Right cardiac atrium (tissue), 5 donors: ENCODE measurements around the gene AUNIP. TPM values are rescaled to one million over a fixed set of nuclear protein-coding genes. Genes with fewer than 3 reads are reported as not detected.
A peak's percentile ranks its signal among the peaks of the same experiment; 100 is the strongest.

Experiments
- ATAC-seq, 2 donors: fragments of 200-7000 bp; cut with Tn5 transposase; one replicate each; pipeline versions ENCODE4 v1.8.0 to v1.9.1; 2020; ENCODE audit warnings: moderate library complexity in 2 of 2, mild to moderate bottlenecking in 1 of 2
- DNase-seq, 3 donors: peaks; one replicate each; pipeline ENCODE4 v3.0.0-alpha.2; 2020
- H3K27ac ChIP-seq: one replicate; pipeline ENCODE4 v1.5.1; 2013; ENCODE audit warnings: mild to moderate bottlenecking, low read length, control low read depth, moderate library complexity
- H3K27me3 ChIP-seq: one replicate; pipeline ENCODE4 v1.6.1; 2013; ENCODE audit not compliant: control insufficient read depth, insufficient read depth
- H3K4me1 ChIP-seq: one replicate; pipeline ENCODE4 v1.6.1; 2013; ENCODE audit warnings: low read length; ENCODE audit not compliant: control insufficient read depth, insufficient read depth
- H3K4me3 ChIP-seq: one replicate; pipeline ENCODE4 v1.5.1; 2013; ENCODE audit warnings: low read length, control low read depth
- H3K9me3 ChIP-seq: one replicate; pipeline ENCODE4 v1.6.1; 2013; ENCODE audit warnings: low read length; ENCODE audit not compliant: control insufficient read depth
- WGBS: extraction: QIAGEN DNeasy Blood & Tissue Kit; methylation state at CpG from one replicate; pipeline ENCODE4 v1.1.7; 2013; 5-methylcytosine and 5-hydroxymethylcytosine counted together
- intact Hi-C, 4 donors: fragments of 100-400 bp; cut with DNase I; formaldehyde crosslinking; loops; one replicate each; pipeline versions ENCODE4 v1.11.0 to v1.14.0; 2022 to 2023
- polyA plus RNA-seq: library from polyadenylated mRNA; stranded (reverse); fragments of 200-250 nt; gene quantifications from one replicate; pipeline ENCODE4 v1.2.3, GENCODE V29; 2013
- total RNA-seq, 4 donors: library from RNA; stranded (reverse); fragmentation: NEBNext Ultra II Directional; extraction: Animal tissue kit (Norgen Biotek cat#: 25700); gene quantifications; one replicate each; pipeline ENCODE4 v1.2.1, GENCODE V29; 2021
- donor health status: healthy with polysubstance abuse.
- donor health status: DM: no; HTN: yes; CAD: no.
- donor health status: DM: no; HTN: no; CAD: no.
- donor health status: DM: no; HTN: yes; CAD: no; lungs with severe emphysema.
- donor health status: DM: yes; HTN: yes; CAD: no.

AUNIP gene
- total and polyA plus RNA-seq, 5 donors: 0.34 TPM; not detected in 4

DNA sequence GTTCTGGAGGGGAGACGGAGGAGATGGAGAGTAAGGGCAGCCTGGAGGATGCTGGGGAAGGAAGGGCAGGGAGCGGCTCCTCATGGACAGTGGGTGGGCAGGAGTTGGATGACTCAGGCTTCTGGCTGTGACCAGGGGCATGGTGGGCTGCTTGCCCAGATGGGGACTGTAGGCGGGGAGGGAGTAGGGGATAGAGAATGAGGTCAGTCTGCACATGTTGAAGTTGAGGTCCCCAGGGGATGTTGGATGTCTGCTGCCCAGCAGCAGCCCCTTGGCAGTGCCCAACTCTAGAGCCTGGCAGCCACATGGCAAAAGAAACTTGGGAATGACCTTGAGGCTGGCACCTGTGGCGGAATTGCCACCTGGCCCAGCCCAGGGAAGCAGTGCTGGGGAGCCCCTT, 52.8 kb downstream of the AUNIP start:
- WGBS: 55% methylated on average over 4 of the region's 4 CpGs
- ATAC-seq (peak; percentile 17 to 65), DNase-seq (peak; percentile 75 to 86 (median 80))
- Histone ChIP-seq H3K9me3 (no peaks in the 10 kb centered on the region), H3K4me1 (peaks cover 9% of the 10 kb centered on the region), H3K27me3 (no peaks in the 10 kb centered on the region), H3K4me3 (no peak overlapping the region), H3K27ac (no peak overlapping the region)
- intact Hi-C loops: no loop called here

DNA sequence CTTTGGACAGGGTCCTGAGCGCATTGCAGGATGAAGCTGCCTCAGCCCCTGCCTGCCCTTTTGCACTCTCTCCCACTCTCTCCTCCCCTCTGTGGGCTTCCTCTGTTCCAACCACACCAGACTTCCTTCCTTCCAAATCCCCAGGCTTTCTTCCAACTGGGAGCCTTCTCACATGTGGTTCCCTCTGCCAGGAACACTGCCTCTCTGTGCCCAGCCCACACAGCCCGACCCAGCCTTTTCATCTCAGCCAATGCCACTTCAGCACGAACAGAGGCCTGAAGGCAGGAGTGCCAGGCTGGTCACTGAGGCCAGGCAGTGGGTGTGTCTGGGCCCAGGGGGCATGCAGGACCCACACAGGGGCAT, 53.4 kb downstream of the AUNIP start:
- intact Hi-C loops: no loop called here
- Histone ChIP-seq H3K9me3 (no peaks in the 10 kb centered on the region), H3K4me1 (peaks cover 12% of the 10 kb centered on the region), H3K4me3 (no peak overlapping the region), H3K27me3 (no peaks in the 10 kb centered on the region), H3K27ac (peak overlapping the region; percentile 6)
- WGBS: 34% methylated on average over 3 of the region's 3 CpGs
- DNase-seq (peak in 2 of 3 donors; percentile 57 to 80), ATAC-seq (peak; percentile 71 to 75)

DNA sequence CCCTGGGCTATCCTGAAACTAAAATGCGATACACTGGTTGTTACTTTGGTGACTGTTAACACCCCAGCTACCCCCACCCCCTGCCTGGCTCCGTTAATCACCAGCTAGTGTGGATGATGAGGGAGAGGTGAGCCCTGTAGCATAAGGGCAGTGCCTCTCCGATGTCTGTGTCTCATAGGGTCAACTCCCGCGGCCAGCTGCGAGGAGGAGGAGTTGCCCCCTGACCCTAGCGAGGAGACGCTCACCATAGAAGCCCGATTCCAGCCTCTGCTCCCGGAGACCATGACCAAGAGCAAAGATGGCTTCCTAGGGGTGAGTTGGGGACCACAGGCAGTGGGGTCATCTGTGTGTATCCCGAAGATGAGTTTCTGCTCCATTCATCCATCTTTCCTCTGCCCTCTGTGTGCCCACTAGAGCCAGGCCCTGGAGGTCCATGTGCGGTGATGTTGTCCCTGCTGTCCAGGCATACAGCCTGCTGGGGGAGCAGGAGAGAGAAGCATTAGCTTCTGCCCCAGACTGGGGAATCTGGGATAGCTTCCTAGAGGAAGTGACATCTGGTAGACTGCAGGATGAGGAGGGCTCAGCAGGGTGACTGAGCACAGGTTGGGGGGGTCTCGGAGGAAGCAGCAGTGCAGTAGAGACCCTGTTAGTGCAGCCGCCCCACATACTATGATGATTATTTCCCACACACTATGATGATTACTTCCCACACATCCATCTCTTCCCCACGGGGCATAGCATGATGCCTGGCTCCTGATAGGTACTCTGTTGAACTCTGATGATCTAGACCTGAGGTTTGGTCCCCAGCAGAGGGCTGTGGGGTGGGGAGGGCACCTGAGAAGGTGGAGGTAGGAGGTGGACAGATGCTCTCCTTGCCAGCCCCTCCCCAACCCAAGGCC, 54.0 kb downstream of the AUNIP start:
- intact Hi-C loops: no loop called here
- H3K4me3 ChIP-seq: no peak overlapping the region
- no peaks in the 10 kb centered on the region for H3K27me3 ChIP-seq
- no peak overlapping the region for H3K27ac ChIP-seq
- peaks cover 15% of the 10 kb centered on the region for H3K4me1 ChIP-seq
- WGBS: 77% methylated on average over 15 of the region's 15 CpGs
- no peaks in the 10 kb centered on the region for H3K9me3 ChIP-seq
- no peak for DNase-seq
- ATAC-seq: no peak

DNA sequence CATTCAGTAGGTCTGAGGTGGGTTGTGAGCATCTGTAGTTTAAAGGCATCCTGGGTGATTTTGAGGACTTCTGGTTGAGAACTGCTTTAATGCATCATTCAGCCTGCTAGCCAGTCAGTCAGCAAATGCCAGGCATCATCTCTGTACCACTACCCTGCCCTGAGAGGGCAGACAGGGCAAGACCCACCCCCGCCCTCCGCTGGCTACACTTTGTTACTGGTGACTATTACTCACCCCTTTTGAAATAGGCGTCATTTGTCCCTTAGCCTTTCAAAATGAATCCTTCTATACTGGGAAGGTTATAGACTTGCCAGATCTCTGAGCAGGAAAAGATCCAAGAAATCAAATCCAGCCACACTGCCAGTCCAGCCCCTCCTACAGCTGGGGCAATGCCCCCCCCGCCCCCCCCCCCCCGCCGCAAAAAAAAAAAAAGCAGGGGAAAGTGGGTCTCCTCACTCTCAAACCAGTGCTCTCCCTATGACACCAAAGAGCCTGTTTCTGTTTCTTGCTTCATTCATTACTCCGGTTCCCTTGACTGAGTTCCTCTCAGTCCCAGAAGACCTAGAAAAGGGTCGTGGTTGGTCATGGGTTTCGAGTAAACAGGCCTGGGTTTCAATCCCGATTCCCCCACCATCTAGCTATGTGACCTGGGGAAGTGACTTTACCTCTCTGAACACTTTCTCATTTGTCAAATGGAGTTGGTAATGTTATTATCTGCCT, 54.9 kb downstream of the AUNIP start:
- intact Hi-C loops: no loop called here

DNA sequence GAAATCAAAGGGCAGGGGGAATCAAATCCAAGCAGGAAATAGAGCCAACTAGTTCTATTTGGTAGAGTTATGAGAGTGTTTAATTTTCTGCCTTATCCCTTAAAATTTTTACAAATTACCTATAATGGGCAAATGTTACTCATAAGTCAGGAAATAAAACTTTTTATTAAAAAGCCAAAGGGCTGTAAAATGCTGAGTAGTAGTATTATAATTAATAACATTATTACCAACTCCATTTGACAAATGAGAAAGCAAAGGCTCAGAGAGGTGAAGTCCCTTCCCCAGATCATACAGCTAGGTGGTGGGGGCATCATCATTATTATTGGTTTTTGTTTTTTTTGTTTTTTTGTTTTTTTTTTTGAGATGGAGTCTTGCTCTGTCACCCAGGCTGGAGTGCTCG, 55.9 kb downstream of the AUNIP start:
- DNase-seq (no peak), ATAC-seq (no peak)
- WGBS: 94% methylated on average over 1 of the region's 1 CpG
- Histone ChIP-seq H3K27me3 (no peaks in the 10 kb centered on the region), H3K27ac (no peak overlapping the region), H3K4me3 (no peak overlapping the region), H3K9me3 (no peaks in the 10 kb centered on the region), H3K4me1 (peaks cover 15% of the 10 kb centered on the region)
- intact Hi-C loops: no loop called here

More for the DNA sequence above, 54.9 kb downstream of the AUNIP start:
- no peaks in the 10 kb centered on the region for H3K9me3 ChIP-seq
- ATAC-seq (no peak), DNase-seq (no peak)
- no peak overlapping the region for H3K4me3 ChIP-seq
- 68% methylated on average over 10 of the region's 10 CpGs for WGBS
- H3K27me3 ChIP-seq: no peaks in the 10 kb centered on the region
- peaks cover 15% of the 10 kb centered on the region for H3K4me1 ChIP-seq
- no peak overlapping the region for H3K27ac ChIP-seq

DNA sequence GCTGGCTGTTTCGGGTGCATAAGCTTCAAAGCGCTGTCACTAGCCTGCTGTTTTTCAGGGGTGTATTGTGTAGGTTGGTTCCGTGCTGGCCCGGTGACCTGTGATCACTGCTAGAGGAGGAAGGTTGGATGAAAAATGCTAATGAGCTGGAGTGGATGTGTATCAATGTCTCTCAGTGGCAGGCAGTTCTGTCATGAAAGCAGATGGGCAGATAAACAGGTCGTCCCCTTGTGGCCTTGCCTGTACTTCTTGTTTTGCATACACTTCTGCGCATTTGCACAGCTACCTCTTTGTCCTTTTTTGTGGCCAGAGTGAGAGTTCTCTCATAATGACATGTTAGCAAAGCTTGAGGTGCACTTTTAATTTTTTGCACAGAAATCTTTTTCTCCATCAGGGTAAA, 56.3 kb downstream of the AUNIP start:
- intact Hi-C loops: no loop called here
- Histone ChIP-seq H3K27me3 (no peaks in the 10 kb centered on the region), H3K9me3 (no peaks in the 10 kb centered on the region), H3K4me3 (no peak overlapping the region), H3K27ac (no peak overlapping the region), H3K4me1 (peaks cover 15% of the 10 kb centered on the region)
- DNase-seq (no peak), ATAC-seq (no peak)
- 82% methylated on average over 6 of the region's 6 CpGs for WGBS

DNA sequence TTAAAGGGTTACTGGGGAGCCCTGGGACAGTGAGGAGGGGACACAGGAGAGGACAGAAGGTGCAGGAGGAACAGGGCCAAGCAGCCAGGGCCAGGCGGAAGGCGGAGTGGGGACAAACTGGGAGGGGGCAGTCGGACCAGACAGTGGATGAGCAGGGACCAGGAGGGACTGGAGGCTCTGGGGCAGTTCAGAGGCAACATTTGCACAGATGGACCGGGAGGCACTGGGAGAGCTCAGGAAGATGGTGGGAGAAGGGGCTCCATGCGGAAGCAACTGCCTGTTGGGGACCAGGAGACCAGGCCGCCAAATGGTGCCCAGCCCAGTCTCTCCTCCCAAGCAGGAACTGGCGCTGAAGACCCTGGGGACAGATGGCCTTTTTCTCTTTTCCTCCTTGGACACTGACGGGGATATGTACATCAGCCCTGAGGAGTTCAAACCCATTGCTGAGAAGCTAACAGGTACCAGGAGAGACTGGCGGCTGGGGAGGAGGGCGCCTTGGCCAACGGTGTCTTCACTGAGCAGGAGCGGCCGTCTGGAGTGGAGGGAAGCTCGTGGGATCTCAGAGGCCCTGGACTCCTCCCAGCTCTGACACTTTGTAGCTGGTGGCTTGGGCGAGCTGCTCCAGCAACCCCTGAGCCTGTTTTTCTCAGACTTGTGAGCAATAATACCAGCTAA, 58.4 kb downstream of the AUNIP start:
- intact Hi-C loops: no loop called here
- no peaks in the 10 kb centered on the region for H3K27me3 ChIP-seq
- H3K27ac ChIP-seq: peak overlapping the region; percentile 10
- H3K9me3 ChIP-seq: no peaks in the 10 kb centered on the region
- ATAC-seq (peak in 1 of 2 donors; percentile 12), DNase-seq (peak in 2 of 3 donors; percentile 70 to 72)
- H3K4me1 ChIP-seq: peaks cover 12% of the 10 kb centered on the region
- 45% methylated on average over 15 of the region's 15 CpGs for WGBS
- peak overlapping the region; percentile 86 for H3K4me3 ChIP-seq

DNA sequence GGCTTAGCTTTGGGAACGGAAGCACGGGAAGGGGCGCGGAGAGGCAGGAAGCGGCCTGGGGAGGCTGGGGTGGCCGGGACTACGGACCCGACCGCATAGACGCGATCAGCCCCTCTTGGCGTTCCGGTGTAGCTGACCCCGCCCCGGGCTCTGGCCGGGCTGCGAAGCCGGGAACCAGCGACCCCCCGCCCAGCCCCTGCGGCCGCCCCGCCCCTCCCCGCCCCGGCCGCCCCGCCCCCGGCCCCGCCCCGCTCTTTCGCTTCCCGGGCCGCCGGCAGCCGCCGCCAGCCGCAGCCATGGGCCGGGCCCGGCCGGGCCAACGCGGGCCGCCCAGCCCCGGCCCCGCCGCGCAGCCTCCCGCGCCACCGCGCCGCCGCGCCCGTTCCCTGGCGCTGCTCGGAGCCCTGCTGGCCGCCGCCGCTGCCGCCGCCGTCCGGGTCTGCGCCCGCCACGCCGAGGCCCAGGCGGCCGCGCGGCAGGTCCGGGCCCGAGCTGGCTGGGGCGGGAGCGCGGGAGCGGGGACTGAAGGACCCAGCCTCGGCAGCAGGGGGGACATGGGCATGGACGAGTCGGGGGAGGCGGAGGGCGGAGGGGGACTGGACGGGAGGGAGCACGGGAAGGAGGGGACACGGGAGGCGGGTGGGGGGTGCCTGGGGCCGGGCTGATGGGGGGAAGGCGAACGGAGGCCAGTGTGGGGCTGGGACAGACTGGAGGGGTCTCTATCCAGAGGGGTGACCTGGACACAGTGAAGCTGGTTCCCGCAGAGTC, 59.1 kb downstream of the AUNIP start, which contains the start of gene SELENON:
Gene SELENON, plus strand, starts transcription at position 259 of the 768 bp plus-strand sequence. Its CDS starts 38 bp downstream, at position 297.
- peaks cover 9% of the 10 kb centered on the region for H3K4me1 ChIP-seq
- under 1% methylated on average over 90 of the region's 91 CpGs for WGBS
- peak; percentile 82 for ATAC-seq

DNA sequence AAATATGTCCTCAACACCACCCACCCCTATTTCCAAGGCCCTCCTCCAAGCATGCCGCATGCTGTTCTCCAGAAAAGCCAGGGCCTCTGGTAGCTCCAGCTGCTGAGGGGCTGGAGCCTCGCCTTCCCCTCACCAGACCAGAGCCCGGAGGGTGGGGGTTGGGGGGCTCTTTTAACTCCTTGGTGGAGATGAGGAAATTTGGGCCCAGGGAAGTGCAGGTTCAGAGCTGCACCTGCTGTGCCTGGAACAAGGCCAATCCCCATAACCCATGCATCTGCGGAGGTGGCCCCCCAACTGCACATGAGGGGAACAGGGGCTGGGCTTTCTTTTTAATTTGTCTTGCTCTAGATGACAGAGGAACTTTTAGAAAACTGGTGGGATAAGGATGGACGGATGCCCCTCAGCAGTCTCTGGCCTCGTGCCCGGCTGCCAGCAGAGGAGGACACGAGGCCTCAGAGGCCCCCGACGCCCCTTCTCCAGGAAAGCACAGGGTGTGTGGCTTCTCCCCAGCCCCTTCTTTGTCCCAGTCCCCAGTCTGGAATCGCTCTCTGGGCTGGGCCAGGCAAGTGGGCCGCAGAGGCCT, 59.8 kb downstream of the AUNIP start:
- H3K9me3 ChIP-seq: no peaks in the 10 kb centered on the region
- DNase-seq: peak in 1 of 3 donors; percentile 69
- peak overlapping the region; percentile 86 for H3K4me3 ChIP-seq
- H3K27ac ChIP-seq: peak overlapping the region; percentile 65
- peak in 1 of 2 donors; percentile 6 for ATAC-seq
- no peaks in the 10 kb centered on the region for H3K27me3 ChIP-seq
- WGBS: 24% methylated on average over 12 of the region's 12 CpGs
- intact Hi-C loops: loop anchor here in 2 of 4 donors (5.0 to 10.0 kb wide), 3 partner anchors 95 to 182 kb away; partner anchors contain the start of gene MAN1C1 (in 2 of the 2)
- peaks cover 6% of the 10 kb centered on the region for H3K4me1 ChIP-seq

More for the DNA sequence above, 59.1 kb downstream of the AUNIP start, which contains the start of gene SELENON:
- H3K9me3 ChIP-seq: no peaks in the 10 kb centered on the region
- H3K27me3 ChIP-seq: no peaks in the 10 kb centered on the region
- intact Hi-C loops: loop anchor here in 2 of 4 donors (5.0 to 10.0 kb wide), 3 partner anchors 95 to 183 kb away; partner anchors contain the start of gene MAN1C1 (in 2 of the 2)
- H3K27ac ChIP-seq: peak within 1 kb of the TSS; percentile 65
- peak; percentile 84 to 94 (median 93) for DNase-seq
- peak within 1 kb of the TSS; percentile 86 for H3K4me3 ChIP-seq
